GM23248 (cell line): ENCODE results near the gene CDR2L. TPM values are rescaled to one million over a fixed set of nuclear protein-coding genes. Genes with fewer than 3 reads are reported as not detected.

Experiments used
- DNase-seq: peaks from one replicate; pipeline ENCODE4 v3.0.0-alpha.2; 2015
- H2AFZ ChIP-seq: fragments of 200-600 bp; sonication (generic); 2 replicates; pipeline ENCODE4 v1.6.1; 2016; ENCODE audit warnings: antibody characterized with exemption
- H3F3A ChIP-seq: fragments of 200-600 bp; sonication (generic); 2 replicates; pipeline ENCODE4 v1.6.1; 2016; ENCODE audit warnings: mild to moderate bottlenecking, antibody characterized with exemption, mixed run types; ENCODE audit not compliant: insufficient read depth
- H3K27ac ChIP-seq: fragments of 200-600 bp; sonication (generic); 2 replicates; pipeline ENCODE4 v1.5.1; 2016; ENCODE audit warnings: mild to moderate bottlenecking
- H3K27me3 ChIP-seq: fragments of 200-600 bp; sonication (generic); replicated peaks from 2 replicates; pipeline ENCODE4 v1.6.1; 2016; ENCODE audit warnings: mild to moderate bottlenecking; ENCODE audit not compliant: insufficient read depth
- H3K36me3 ChIP-seq: fragments of 200-600 bp; sonication (generic); 2 replicates; pipeline ENCODE4 v1.6.1; 2016; ENCODE audit warnings: low read depth, mild to moderate bottlenecking
- H3K4me1 ChIP-seq: fragments of 200-600 bp; sonication (generic); 2 replicates; pipeline ENCODE4 v1.6.1; 2016; ENCODE audit warnings: mild to moderate bottlenecking; ENCODE audit not compliant: insufficient read depth
- H3K4me2 ChIP-seq: fragments of 200-600 bp; sonication (generic); one replicate; pipeline ENCODE4 v1.6.1; 2016; ENCODE audit warnings: mild to moderate bottlenecking; ENCODE audit not compliant: unreplicated experiment
- H3K4me3 ChIP-seq: fragments of 200-600 bp; sonication (generic); 2 replicates; pipeline ENCODE4 v1.5.1; 2016; ENCODE audit warnings: mild to moderate bottlenecking
- H3K79me2 ChIP-seq: fragments of 200-600 bp; sonication (generic); 2 replicates; pipeline ENCODE4 v1.6.1; 2016; ENCODE audit warnings: mild to moderate bottlenecking; ENCODE audit not compliant: insufficient read depth
- H3K9ac ChIP-seq: fragments of 200-600 bp; sonication (generic); 2 replicates; pipeline ENCODE4 v1.6.1; 2016; ENCODE audit warnings: mild to moderate bottlenecking
- H3K9me2 ChIP-seq: fragments of 200-600 bp; sonication (generic); 2 replicates; pipeline ENCODE4 v1.6.1; 2016; ENCODE audit warnings: mixed run types, mild to moderate bottlenecking, moderate library complexity; ENCODE audit not compliant: insufficient read depth
- H3K9me3 ChIP-seq: fragments of 200-600 bp; sonication (generic); one replicate; pipeline ENCODE4 v1.6.1; 2017; ENCODE audit warnings: low read depth
- H4K20me1 ChIP-seq: fragments of 200-600 bp; sonication (generic); 2 replicates; pipeline ENCODE4 v1.6.0; 2016; ENCODE audit not compliant: insufficient read depth
- EZH2 ChIP-seq: fragments of 200-600 bp; sonication (generic); IDR thresholded peaks from 2 replicates; pipeline ENCODE4 v1.6.1; 2018; ENCODE audit warnings: antibody characterized with exemption, mild to moderate bottlenecking; ENCODE audit not compliant: insufficient read depth, poor library complexity, severe bottlenecking
- EZH2phosphoT487 ChIP-seq: fragments of 200-600 bp; sonication (generic); IDR thresholded peaks from 2 replicates; pipeline ENCODE4 v1.6.1; 2018; ENCODE audit warnings: antibody characterized with exemption, moderate library complexity, mild to moderate bottlenecking, low read depth; ENCODE audit not compliant: insufficient read depth
- WGBS, 2 experiments: methylation state at CpG; one replicate each; pipeline ENCODE4 v1.1.6; 2015 to 2017; ENCODE audit warnings: low lambda C conversion rate in 2 of 2, low coverage in 1 of 2; ENCODE audit errors: missing lambda C conversion rate in 2 of 2; 5-methylcytosine and 5-hydroxymethylcytosine counted together
- in situ Hi-C: fragments of 300-500 bp; cut with MboI; formaldehyde crosslinking; loops from 2 replicates; pipeline ENCODE4 v1.15.0; 2020
- polyA plus RNA-seq: library from polyadenylated mRNA; unstranded; fragments of >200 nt; fragmentation: Nextera tagmentation; extraction: Ambion mirVana; gene quantifications from 2 replicates; pipeline ENCODE4 v1.2.1, GENCODE V29; 2016
- total RNA-seq: library from RNA; depleted of rRNA; stranded (reverse); fragments of >200 nt; shearing (Covaris generic); gene quantifications from 2 replicates; pipeline ENCODE4 v1.2.3, GENCODE V29; 2014

Gene CDR2L
- total and polyA plus RNA-seq, 2 experiments from 2014 or later, result 18.0 to 23.9 TPM

DNA sequence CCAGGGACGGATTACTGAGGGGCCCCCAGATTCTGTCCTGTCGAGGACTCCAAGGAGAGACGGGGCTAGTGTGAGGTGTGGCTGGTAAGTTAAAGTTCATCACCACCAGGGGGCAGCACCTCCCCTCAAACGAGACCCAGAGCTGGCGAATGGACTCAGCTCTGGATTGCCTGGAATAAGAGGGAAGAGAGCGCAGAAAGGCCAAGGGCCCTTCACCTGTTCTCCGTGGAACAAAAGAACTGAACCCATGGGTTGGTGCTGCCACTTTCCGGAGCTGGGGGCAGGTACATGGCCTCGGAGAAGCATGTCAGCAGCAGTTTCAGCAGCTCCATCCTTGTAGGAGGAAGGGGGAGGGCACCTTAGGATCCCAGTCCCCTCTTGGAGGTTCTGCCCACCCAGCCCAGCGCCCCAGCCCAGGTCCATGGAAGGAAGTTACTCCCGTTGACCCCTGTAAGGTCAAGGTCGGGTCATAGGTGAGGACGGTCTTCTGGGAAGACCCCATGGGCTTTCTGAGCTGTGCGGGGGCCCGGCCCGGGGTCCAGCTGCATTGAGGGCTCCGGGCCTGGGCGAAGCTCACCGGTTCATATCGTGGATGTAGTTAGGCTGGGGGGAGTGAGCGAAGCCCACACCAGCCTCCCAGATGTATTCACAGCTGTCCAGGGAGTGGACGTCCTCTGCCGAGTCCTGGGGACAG lies 25.6 kb upstream of the CDR2L start:
- no peak overlapping the region for H2AFZ ChIP-seq
- H3K9me2 ChIP-seq, result no peaks in the 10 kb centered on the region
- H4K20me1 ChIP-seq, result no peaks in the 10 kb centered on the region
- H3K27me3 ChIP-seq, result no peaks in the 10 kb centered on the region
- H3K79me2 ChIP-seq, result no peaks in the 10 kb centered on the region
- H3K9me3 ChIP-seq, result no peaks in the 10 kb centered on the region
- DNase-seq, result peak; percentile 92
- no peaks in the 10 kb centered on the region for H3K36me3 ChIP-seq
- no peak overlapping the region for H3K4me2 ChIP-seq
- H3K9ac ChIP-seq, result no peak overlapping the region
- no peak overlapping the region for H3K4me3 ChIP-seq
- TF ChIP-seq EZH2 (no peak), EZH2phosphoT487 (no peak)
- H3F3A ChIP-seq, result no peaks in the 10 kb centered on the region
- no peaks in the 10 kb centered on the region for H3K4me1 ChIP-seq
- in situ Hi-C loops, result no loop called here
- H3K27ac ChIP-seq, result no peak overlapping the region
- 37 to 41% methylated on average over 23 of the region's 23 CpGs for WGBS, 2 experiments

DNA sequence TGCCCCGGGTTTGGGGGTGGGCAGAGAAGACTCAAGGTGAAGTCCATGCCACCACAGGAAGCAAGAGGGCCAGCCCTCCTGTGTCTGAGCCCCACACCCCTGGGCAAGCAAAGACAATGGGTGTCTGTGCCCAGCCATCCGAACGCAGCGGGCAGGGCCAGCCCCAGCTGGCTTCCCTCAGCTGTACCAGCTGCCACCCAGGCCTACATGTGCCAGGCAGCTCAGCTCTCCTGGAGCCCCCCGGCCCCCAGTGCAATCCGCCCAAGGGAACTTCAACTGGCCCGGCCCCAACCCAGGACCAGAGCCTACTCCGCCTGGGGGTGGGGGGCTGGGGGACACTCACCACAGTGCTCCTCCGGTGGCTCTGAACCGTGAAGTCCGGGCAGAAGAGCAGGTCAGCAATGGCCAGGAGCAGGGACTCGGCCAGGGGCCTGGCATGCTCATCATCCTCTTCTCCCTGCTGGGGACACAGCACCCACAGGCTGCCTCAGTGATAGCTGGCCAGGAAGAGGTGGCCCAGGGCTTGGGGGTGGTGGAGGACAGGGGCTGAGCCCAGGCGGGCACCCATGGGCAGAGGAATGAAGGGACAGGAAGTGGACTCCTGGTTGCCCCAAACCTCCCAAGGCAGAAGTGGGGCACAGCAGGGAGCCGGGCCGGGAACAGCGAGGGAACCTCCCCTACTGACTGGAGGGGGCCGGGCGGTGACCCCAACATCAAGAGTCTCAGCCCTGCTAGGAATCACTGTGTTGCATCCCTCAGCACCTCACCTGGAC lies 24.6 kb upstream of the CDR2L start:
- Histone ChIP-seq H3K79me2 (no peaks in the 10 kb centered on the region), H3F3A (no peaks in the 10 kb centered on the region), H3K27ac (no peak overlapping the region), H3K9ac (no peak overlapping the region), H2AFZ (no peak overlapping the region), H3K9me2 (no peaks in the 10 kb centered on the region), H3K4me1 (no peaks in the 10 kb centered on the region), H3K9me3 (no peaks in the 10 kb centered on the region), H3K4me2 (no peak overlapping the region), H3K36me3 (no peaks in the 10 kb centered on the region), H4K20me1 (no peaks in the 10 kb centered on the region), H3K27me3 (no peaks in the 10 kb centered on the region), H3K4me3 (no peak overlapping the region)
- in situ Hi-C loops, result no loop called here
- TF ChIP-seq EZH2phosphoT487 (no peak), EZH2 (no peak)
- WGBS, 2 experiments, result 71 to 72% methylated on average over 15 to 16 of the region's 18 CpGs
- DNase-seq, result no peak

DNA sequence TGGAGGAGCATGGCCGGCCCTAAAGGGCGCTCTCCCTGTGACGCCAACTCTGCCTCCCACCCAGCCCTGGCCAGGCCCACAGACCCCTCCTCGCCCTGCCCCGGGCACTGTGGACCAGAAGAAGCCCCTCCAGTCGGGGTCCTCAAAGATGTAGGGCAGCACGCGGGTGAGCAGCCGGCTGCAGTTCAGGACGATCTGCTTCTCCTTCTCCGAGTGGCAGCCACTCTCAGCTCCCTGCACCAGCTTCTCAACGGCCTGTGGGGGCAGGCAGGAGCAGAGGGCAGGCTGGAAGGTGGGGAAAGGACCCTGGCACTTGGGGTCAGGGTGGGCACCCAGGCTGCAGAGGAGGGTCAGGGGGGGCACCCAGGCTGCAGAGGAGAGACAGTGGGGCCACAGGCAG lies 23.8 kb upstream of the CDR2L start:
- no peaks in the 10 kb centered on the region for H3K27me3 ChIP-seq
- H2AFZ ChIP-seq, result no peak overlapping the region
- no peak for DNase-seq
- TF ChIP-seq EZH2phosphoT487, result no peak
- TF ChIP-seq EZH2, result no peak
- no peak overlapping the region for H3K4me2 ChIP-seq
- no peaks in the 10 kb centered on the region for H4K20me1 ChIP-seq
- no peaks in the 10 kb centered on the region for H3K4me1 ChIP-seq
- H3K9me3 ChIP-seq, result no peaks in the 10 kb centered on the region
- no peaks in the 10 kb centered on the region for H3K36me3 ChIP-seq
- no peak overlapping the region for H3K4me3 ChIP-seq
- no peak overlapping the region for H3K9ac ChIP-seq
- in situ Hi-C loops, result no loop called here
- no peaks in the 10 kb centered on the region for H3K79me2 ChIP-seq
- no peaks in the 10 kb centered on the region for H3K9me2 ChIP-seq
- H3F3A ChIP-seq, result no peaks in the 10 kb centered on the region
- 50 to 57% methylated on average over 11 to 12 of the region's 12 CpGs for WGBS, 2 experiments
- no peak overlapping the region for H3K27ac ChIP-seq

DNA sequence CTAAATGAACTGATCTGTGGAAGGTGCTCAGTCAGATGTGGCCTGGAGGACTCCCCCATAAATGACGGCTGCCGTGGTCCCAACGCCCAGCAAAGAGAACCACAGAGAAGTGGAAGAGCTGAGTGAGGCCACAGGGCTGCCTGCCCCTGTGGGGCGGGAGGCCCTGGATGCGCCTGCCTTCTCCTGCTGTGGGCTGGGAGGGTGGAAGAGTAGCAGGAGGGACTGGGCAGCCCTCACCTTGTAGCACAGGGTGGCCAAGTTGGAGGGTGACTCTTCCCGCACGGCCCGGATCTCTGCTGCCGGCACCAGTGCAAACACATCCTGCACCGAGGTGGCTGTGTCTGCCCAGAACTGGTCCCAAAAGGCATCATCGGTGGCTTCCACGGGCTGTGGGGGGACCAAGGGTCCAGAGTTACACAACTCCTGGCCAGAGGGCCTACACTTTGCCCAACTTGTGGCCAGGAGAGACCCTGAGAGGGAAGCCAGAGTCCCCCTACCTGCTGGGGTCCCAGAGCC lies 23.1 kb upstream of the CDR2L start:
- Histone ChIP-seq H3K9me2 (no peaks in the 10 kb centered on the region), H3K9ac (no peak overlapping the region), H2AFZ (no peak overlapping the region), H3F3A (no peaks in the 10 kb centered on the region), H3K36me3 (no peaks in the 10 kb centered on the region), H3K4me2 (no peak overlapping the region), H3K9me3 (no peaks in the 10 kb centered on the region), H3K27me3 (no peaks in the 10 kb centered on the region), H3K4me1 (no peaks in the 10 kb centered on the region), H3K4me3 (no peak overlapping the region), H4K20me1 (no peaks in the 10 kb centered on the region), H3K79me2 (no peaks in the 10 kb centered on the region), H3K27ac (no peak overlapping the region)
- no peak for DNase-seq
- 83% methylated on average over 12 of the region's 12 CpGs for WGBS, 2 experiments
- in situ Hi-C loops, result no loop called here
- TF ChIP-seq EZH2phosphoT487 (no peak), EZH2 (no peak)
